Measurements from ENCODE around the gene GATC.

Gene GATC

GRCh38 chr12:120462099-120462640 lies 15.9 kb downstream of the GATC start:
- peaks cover 86% of the 10 kb centered on the region for H3K36me3 ChIP-seq (ENCODE audit: control insufficient read depth, insufficient read depth, low read length, severe bottlenecking)
- no peak overlapping the region for H3K4me3 ChIP-seq (ENCODE audit: low read length)
- no peaks in the 10 kb centered on the region for H3K27me3 ChIP-seq (replicated peaks; ENCODE audit: control insufficient read depth, insufficient read depth, low read length)
- no peak overlapping the region for H3K9ac ChIP-seq (ENCODE audit: low read length)
- no peak for DNase-seq (ENCODE audit: low read depth)
- no peaks in the 10 kb centered on the region for H3K9me3 ChIP-seq (ENCODE audit: control insufficient read depth, low read length)
- peaks cover 12% of the 10 kb centered on the region for H3K4me1 ChIP-seq (ENCODE audit: control insufficient read depth, insufficient read depth, low read length)

- peaks cover 21% of the 10 kb centered on the region for H3K4me1 ChIP-seq (ENCODE audit: control insufficient read depth, insufficient read depth, low read length)
- H3K9ac ChIP-seq (ENCODE audit: low read length): no peak overlapping the region
- H3K27me3 ChIP-seq (replicated peaks; ENCODE audit: control insufficient read depth, insufficient read depth, low read length): no peaks in the 10 kb centered on the region
- no peaks in the 10 kb centered on the region for H3K9me3 ChIP-seq (ENCODE audit: control insufficient read depth, low read length)
- peaks cover 73% of the 10 kb centered on the region for H3K36me3 ChIP-seq (ENCODE audit: control insufficient read depth, insufficient read depth, low read length, severe bottlenecking)
- H3K4me3 ChIP-seq (ENCODE audit: low read length): no peak overlapping the region
- DNase-seq (ENCODE audit: low read depth): no peak
These were observed 17.5 kb downstream of the GATC start for GRCh38 chr12:120463712-120464111.

GRCh38 chr12:120465756-120466155 lies 19.5 kb downstream of the GATC start:
- H3K4me3 ChIP-seq (ENCODE audit: low read length): no peak overlapping the region
- no peak for DNase-seq (ENCODE audit: low read depth)
- H3K36me3 ChIP-seq (ENCODE audit: control insufficient read depth, insufficient read depth, low read length, severe bottlenecking): peaks cover 57% of the 10 kb centered on the region
- peaks cover 25% of the 10 kb centered on the region for H3K4me1 ChIP-seq (ENCODE audit: control insufficient read depth, insufficient read depth, low read length)
- no peaks in the 10 kb centered on the region for H3K27me3 ChIP-seq (replicated peaks; ENCODE audit: control insufficient read depth, insufficient read depth, low read length)
- peak overlapping the region; percentile 38 for H3K9ac ChIP-seq (ENCODE audit: low read length)
- no peaks in the 10 kb centered on the region for H3K9me3 ChIP-seq (ENCODE audit: control insufficient read depth, low read length)

GRCh38 chr12:120466560-120467315 lies 20.5 kb downstream of the GATC start:
- no peaks in the 10 kb centered on the region for H3K27me3 ChIP-seq (replicated peaks; ENCODE audit: control insufficient read depth, insufficient read depth, low read length)
- H3K36me3 ChIP-seq (ENCODE audit: control insufficient read depth, insufficient read depth, low read length, severe bottlenecking): peaks cover 47% of the 10 kb centered on the region
- no peak overlapping the region for H3K4me3 ChIP-seq (ENCODE audit: low read length)
- DNase-seq (ENCODE audit: low read depth): peak; percentile 67
- H3K4me1 ChIP-seq (ENCODE audit: control insufficient read depth, insufficient read depth, low read length): peaks cover 25% of the 10 kb centered on the region
- peak overlapping the region; percentile 19 for H3K9ac ChIP-seq (ENCODE audit: low read length)
- H3K9me3 ChIP-seq (ENCODE audit: control insufficient read depth, low read length): no peaks in the 10 kb centered on the region

GRCh38 chr12:120467439-120467838 lies 21.2 kb downstream of the GATC start:
- DNase-seq (ENCODE audit: low read depth): no peak
- Histone ChIP-seq H3K4me1 (ENCODE audit: control insufficient read depth, insufficient read depth, low read length) (peaks cover 29% of the 10 kb centered on the region), H3K9me3 (ENCODE audit: control insufficient read depth, low read length) (no peaks in the 10 kb centered on the region), H3K27me3 (replicated peaks; ENCODE audit: control insufficient read depth, insufficient read depth, low read length) (no peaks in the 10 kb centered on the region), H3K36me3 (ENCODE audit: control insufficient read depth, insufficient read depth, low read length, severe bottlenecking) (peaks cover 40% of the 10 kb centered on the region), H3K9ac (ENCODE audit: low read length) (peak overlapping the region; percentile 14), H3K4me3 (ENCODE audit: low read length) (no peak overlapping the region)

GRCh38 chr12:120468325-120468820 lies 22.1 kb downstream of the GATC start:
- Histone ChIP-seq H3K36me3 (ENCODE audit: control insufficient read depth, insufficient read depth, low read length, severe bottlenecking) (peaks cover 30% of the 10 kb centered on the region), H3K9me3 (ENCODE audit: control insufficient read depth, low read length) (no peaks in the 10 kb centered on the region), H3K9ac (ENCODE audit: low read length) (peak overlapping the region; percentile 94), H3K27me3 (replicated peaks; ENCODE audit: control insufficient read depth, insufficient read depth, low read length) (no peaks in the 10 kb centered on the region), H3K4me1 (ENCODE audit: control insufficient read depth, insufficient read depth, low read length) (peaks cover 29% of the 10 kb centered on the region), H3K4me3 (ENCODE audit: low read length) (peak overlapping the region; percentile 91)
- DNase-seq (ENCODE audit: low read depth): peak; percentile 76

- H3K9ac ChIP-seq (ENCODE audit: low read length): peak overlapping the region; percentile 94
- no peaks in the 10 kb centered on the region for H3K9me3 ChIP-seq (ENCODE audit: control insufficient read depth, low read length)
- H3K36me3 ChIP-seq (ENCODE audit: control insufficient read depth, insufficient read depth, low read length, severe bottlenecking): peaks cover 25% of the 10 kb centered on the region
- no peaks in the 10 kb centered on the region for H3K27me3 ChIP-seq (replicated peaks; ENCODE audit: control insufficient read depth, insufficient read depth, low read length)
- H3K4me1 ChIP-seq (ENCODE audit: control insufficient read depth, insufficient read depth, low read length): peaks cover 29% of the 10 kb centered on the region
- DNase-seq (ENCODE audit: low read depth): peak; percentile 56
- peak overlapping the region; percentile 91 for H3K4me3 ChIP-seq (ENCODE audit: low read length)
These were observed 22.7 kb downstream of the GATC start for GRCh38 chr12:120468821-120469449.

GRCh38 chr12:120469450-120470149 lies 23.4 kb downstream of the GATC start, which contains the start of gene SRSF9:
TSS of gene SRSF9 (minus strand) at chr12:120469748. CDS start at chr12:120469609, 139 bp downstream.
- Histone ChIP-seq H3K9me3 (ENCODE audit: control insufficient read depth, low read length) (no peaks in the 10 kb centered on the region), H3K27me3 (replicated peaks; ENCODE audit: control insufficient read depth, insufficient read depth, low read length) (no peaks in the 10 kb centered on the region), H3K4me1 (ENCODE audit: control insufficient read depth, insufficient read depth, low read length) (peaks cover 29% of the 10 kb centered on the region), H3K9ac (ENCODE audit: low read length) (peak within 1 kb of the TSS; percentile 94), H3K36me3 (ENCODE audit: control insufficient read depth, insufficient read depth, low read length, severe bottlenecking) (peaks cover 18% of the 10 kb centered on the region), H3K4me3 (ENCODE audit: low read length) (peak within 1 kb of the TSS; percentile 91)
- DNase-seq (ENCODE audit: low read depth): peak; percentile 99

GRCh38 chr12:120470150-120470784 lies 24.0 kb downstream of the GATC start:
- no peak for DNase-seq (ENCODE audit: low read depth)
- Histone ChIP-seq H3K27me3 (replicated peaks; ENCODE audit: control insufficient read depth, insufficient read depth, low read length) (no peaks in the 10 kb centered on the region), H3K36me3 (ENCODE audit: control insufficient read depth, insufficient read depth, low read length, severe bottlenecking) (peaks cover 11% of the 10 kb centered on the region), H3K9me3 (ENCODE audit: control insufficient read depth, low read length) (no peaks in the 10 kb centered on the region), H3K9ac (ENCODE audit: low read length) (peak overlapping the region; percentile 94), H3K4me3 (ENCODE audit: low read length) (peak overlapping the region; percentile 91), H3K4me1 (ENCODE audit: control insufficient read depth, insufficient read depth, low read length) (peaks cover 29% of the 10 kb centered on the region)

GRCh38 chr12:120472521-120472920 lies 26.3 kb downstream of the GATC start:
- H3K9me3 ChIP-seq (ENCODE audit: control insufficient read depth, low read length): no peaks in the 10 kb centered on the region
- DNase-seq (ENCODE audit: low read depth): peak; percentile 26
- H3K4me1 ChIP-seq (ENCODE audit: control insufficient read depth, insufficient read depth, low read length): peaks cover 16% of the 10 kb centered on the region
- no peak overlapping the region for H3K9ac ChIP-seq (ENCODE audit: low read length)
- H3K4me3 ChIP-seq (ENCODE audit: low read length): no peak overlapping the region
- no peaks in the 10 kb centered on the region for H3K27me3 ChIP-seq (replicated peaks; ENCODE audit: control insufficient read depth, insufficient read depth, low read length)
- H3K36me3 ChIP-seq (ENCODE audit: control insufficient read depth, insufficient read depth, low read length, severe bottlenecking): no peaks in the 10 kb centered on the region

All from adipocyte (in vitro differentiated cells).